ENCODE measurements around the gene CNGA2.

The CNGA2 gene

DNA sequence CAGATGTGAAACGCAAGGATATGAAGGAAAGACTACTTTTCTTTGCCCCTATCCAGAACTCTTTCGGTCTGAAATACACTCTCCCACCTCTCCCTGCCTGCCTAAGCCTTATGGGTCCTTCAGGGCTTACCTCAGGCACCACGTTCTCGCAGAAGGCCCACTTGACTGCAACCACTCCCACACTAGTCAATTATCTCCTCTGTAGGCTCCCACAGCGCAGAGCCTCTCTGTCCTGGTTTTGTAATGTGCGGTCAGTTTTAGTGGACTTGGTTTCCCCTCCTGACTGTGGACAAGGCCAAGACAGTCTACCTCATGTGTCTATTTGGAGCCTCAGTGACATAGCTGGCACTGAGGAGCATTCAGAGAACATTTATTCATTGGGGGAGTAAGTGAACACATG, 11.1 kb downstream of the CNGA2 start:
- H4K91ac ChIP-seq (ENCODE audit: low read depth, low read length, poor library complexity) = no peak overlapping the region

GRCh38 chrX:151746502-151746901, 12.0 kb downstream of the CNGA2 start:
- Histone ChIP-seq H3K79me1 (ENCODE audit: low read depth, low read length) (no peaks in the 10 kb centered on the region), H3K4me3 (ENCODE audit: low read length in 2 of 2) (no peak overlapping the region), H2BK5ac (ENCODE audit: low read length) (no peak overlapping the region), H3K9me3 (replicated peaks in 1 of 2; ENCODE audit: control insufficient read depth in 2 of 2, insufficient read depth in 1 of 2, low read depth in 1 of 2, low read length in 2 of 2) (no peaks in the 10 kb centered on the region), H3K4me2 (ENCODE audit: insufficient read depth, low read length, poor library complexity, severe bottlenecking) (no peak overlapping the region), H3K9ac (ENCODE audit: low read depth, low read length, poor library complexity) (no peak overlapping the region), H2BK15ac (ENCODE audit: low read length) (no peak overlapping the region), H4K8ac (ENCODE audit: low read depth, low read length) (no peak overlapping the region), H2BK12ac (ENCODE audit: low read length) (no peak overlapping the region), H3K4ac (ENCODE audit: low read length) (no peak overlapping the region), H2BK120ac (ENCODE audit: low read depth, low read length) (no peak overlapping the region), H3K23ac (ENCODE audit: low read depth, low read length, poor library complexity) (no peak overlapping the region), H3K14ac (ENCODE audit: low read length) (no peak overlapping the region), H3K36me3 (replicated peaks in 1 of 2; ENCODE audit: control insufficient read depth in 2 of 2, insufficient read depth in 2 of 2, low read length in 2 of 2) (no peaks in the 10 kb centered on the region), H3K18ac (ENCODE audit: low read length) (no peak overlapping the region), H2AK5ac (ENCODE audit: low read depth, low read length) (no peak overlapping the region), H3K27me3 (ENCODE audit: control insufficient read depth in 3 of 3, insufficient read depth in 3 of 3, low read depth in 1 of 3, low read length in 3 of 3) (peaks cover 0 to 15% (median 0%) of the 10 kb centered on the region in 3 experiments), H2AFZ (ENCODE audit: low read length) (no peak overlapping the region), H3K4me1 (ENCODE audit: control insufficient read depth in 2 of 2, insufficient read depth in 1 of 2, low read depth in 1 of 2, low read length in 2 of 2) (no peaks in the 10 kb centered on the region), H3K27ac (replicated peaks; ENCODE audit: low read length) (no peak overlapping the region), H4K91ac (ENCODE audit: low read depth, low read length, poor library complexity) (no peak overlapping the region)
- WGBS, 2 donors (ENCODE audit: extremely low coverage in 2 of 2, insufficient read length in 2 of 2, insufficient replicate concordance in 1 of 2) = no CpG with 5 or more reads among the region's 2 CpGs
- DNase-seq (ENCODE audit: low spot score) = no peak

More for the DNA sequence above, 11.1 kb downstream of the CNGA2 start:
- Histone ChIP-seq H3K23ac (ENCODE audit: low read depth, low read length, poor library complexity) (no peak overlapping the region), H3K27me3 (ENCODE audit: control insufficient read depth in 3 of 3, insufficient read depth in 3 of 3, low read depth in 1 of 3, low read length in 3 of 3) (peaks cover 0 to 15% (median 0%) of the 10 kb centered on the region in 3 experiments), H3K79me1 (ENCODE audit: low read depth, low read length) (no peaks in the 10 kb centered on the region), H2BK120ac (ENCODE audit: low read depth, low read length) (no peak overlapping the region), H3K4ac (ENCODE audit: low read length) (no peak overlapping the region), H3K9ac (ENCODE audit: low read depth, low read length, poor library complexity) (no peak overlapping the region), H3K4me3 (ENCODE audit: low read length in 2 of 2) (no peak overlapping the region), H3K9me3 (replicated peaks in 1 of 2; ENCODE audit: control insufficient read depth in 2 of 2, insufficient read depth in 1 of 2, low read depth in 1 of 2, low read length in 2 of 2) (no peaks in the 10 kb centered on the region), H3K14ac (ENCODE audit: low read length) (no peak overlapping the region), H2BK15ac (ENCODE audit: low read length) (no peak overlapping the region), H2AK5ac (ENCODE audit: low read depth, low read length) (no peak overlapping the region), H2AFZ (ENCODE audit: low read length) (no peak overlapping the region), H2BK12ac (ENCODE audit: low read length) (no peak overlapping the region), H3K27ac (replicated peaks; ENCODE audit: low read length) (no peak overlapping the region), H3K4me2 (ENCODE audit: insufficient read depth, low read length, poor library complexity, severe bottlenecking) (no peak overlapping the region), H3K4me1 (ENCODE audit: control insufficient read depth in 2 of 2, insufficient read depth in 1 of 2, low read depth in 1 of 2, low read length in 2 of 2) (no peaks in the 10 kb centered on the region), H3K18ac (ENCODE audit: low read length) (no peak overlapping the region), H3K36me3 (replicated peaks in 1 of 2; ENCODE audit: control insufficient read depth in 2 of 2, insufficient read depth in 2 of 2, low read length in 2 of 2) (no peaks in the 10 kb centered on the region), H2BK5ac (ENCODE audit: low read length) (no peak overlapping the region), H4K8ac (ENCODE audit: low read depth, low read length) (no peak overlapping the region)
- WGBS, 2 donors (ENCODE audit: extremely low coverage in 2 of 2, insufficient read length in 2 of 2, insufficient replicate concordance in 1 of 2) = no CpG with 5 or more reads among the region's 6 CpGs
- DNase-seq (ENCODE audit: low spot score) = no peak

- no peak for DNase-seq (ENCODE audit: low spot score)
- Histone ChIP-seq H2BK15ac (ENCODE audit: low read length) (no peak overlapping the region), H2AFZ (ENCODE audit: low read length) (no peak overlapping the region), H3K18ac (ENCODE audit: low read length) (no peak overlapping the region), H3K23ac (ENCODE audit: low read depth, low read length, poor library complexity) (no peak overlapping the region), H4K8ac (ENCODE audit: low read depth, low read length) (no peak overlapping the region), H3K4me2 (ENCODE audit: insufficient read depth, low read length, poor library complexity, severe bottlenecking) (no peak overlapping the region), H3K4me3 (ENCODE audit: low read length in 2 of 2) (no peak overlapping the region), H3K4me1 (ENCODE audit: control insufficient read depth in 2 of 2, insufficient read depth in 1 of 2, low read depth in 1 of 2, low read length in 2 of 2) (peaks cover 0 to 3% of the 10 kb centered on the region in 2 donors), H3K27me3 (ENCODE audit: control insufficient read depth in 3 of 3, insufficient read depth in 3 of 3, low read depth in 1 of 3, low read length in 3 of 3) (peaks cover 0 to 13% (median 0%) of the 10 kb centered on the region in 3 experiments), H4K91ac (ENCODE audit: low read depth, low read length, poor library complexity) (no peak overlapping the region), H2BK12ac (ENCODE audit: low read length) (no peak overlapping the region), H3K4ac (ENCODE audit: low read length) (no peak overlapping the region), H3K36me3 (replicated peaks in 1 of 2; ENCODE audit: control insufficient read depth in 2 of 2, insufficient read depth in 2 of 2, low read length in 2 of 2) (no peaks in the 10 kb centered on the region), H3K27ac (replicated peaks; ENCODE audit: low read length) (no peak overlapping the region), H2BK5ac (ENCODE audit: low read length) (no peak overlapping the region), H3K79me1 (ENCODE audit: low read depth, low read length) (no peaks in the 10 kb centered on the region), H3K9ac (ENCODE audit: low read depth, low read length, poor library complexity) (no peak overlapping the region), H3K14ac (ENCODE audit: low read length) (no peak overlapping the region), H3K9me3 (replicated peaks in 1 of 2; ENCODE audit: control insufficient read depth in 2 of 2, insufficient read depth in 1 of 2, low read depth in 1 of 2, low read length in 2 of 2) (no peaks in the 10 kb centered on the region), H2BK120ac (ENCODE audit: low read depth, low read length) (no peak overlapping the region), H2AK5ac (ENCODE audit: low read depth, low read length) (no peak overlapping the region)
- no CpG with 5 or more reads among the region's 5 CpGs for WGBS, 2 donors (ENCODE audit: extremely low coverage in 2 of 2, insufficient read length in 2 of 2, insufficient replicate concordance in 1 of 2)
These were observed 16.0 kb downstream of the CNGA2 start for GRCh38 chrX:151750511-151750910.

GRCh38 chrX:151752847-151753246, 18.3 kb downstream of the CNGA2 start:
- no peak overlapping the region for H3K23ac ChIP-seq (ENCODE audit: low read depth, low read length, poor library complexity)
- no peak overlapping the region for H2BK120ac ChIP-seq (ENCODE audit: low read depth, low read length)
- H3K4me3 ChIP-seq (ENCODE audit: low read length in 2 of 2) = no peak overlapping the region
- no peak overlapping the region for H3K18ac ChIP-seq (ENCODE audit: low read length)
- H2BK15ac ChIP-seq (ENCODE audit: low read length) = no peak overlapping the region
- no peaks in the 10 kb centered on the region for H3K9me3 ChIP-seq (replicated peaks in 1 of 2; ENCODE audit: control insufficient read depth in 2 of 2, insufficient read depth in 1 of 2, low read depth in 1 of 2, low read length in 2 of 2)
- H3K4me2 ChIP-seq (ENCODE audit: insufficient read depth, low read length, poor library complexity, severe bottlenecking) = no peak overlapping the region
- DNase-seq (ENCODE audit: low spot score) = no peak
- H3K27me3 ChIP-seq (ENCODE audit: control insufficient read depth in 3 of 3, insufficient read depth in 3 of 3, low read depth in 1 of 3, low read length in 3 of 3) = peaks cover 0 to 17% (median 0%) of the 10 kb centered on the region in 3 experiments
- H3K14ac ChIP-seq (ENCODE audit: low read length) = no peak overlapping the region
- no peak overlapping the region for H2AFZ ChIP-seq (ENCODE audit: low read length)
- no peak overlapping the region for H3K4ac ChIP-seq (ENCODE audit: low read length)
- H4K8ac ChIP-seq (ENCODE audit: low read depth, low read length) = no peak overlapping the region
- H3K4me1 ChIP-seq (ENCODE audit: control insufficient read depth in 2 of 2, insufficient read depth in 1 of 2, low read depth in 1 of 2, low read length in 2 of 2) = peaks cover 0 to 3% of the 10 kb centered on the region in 2 donors
- WGBS, 2 donors (ENCODE audit: extremely low coverage in 2 of 2, insufficient read length in 2 of 2, insufficient replicate concordance in 1 of 2) = no CpG with 5 or more reads among the region's 5 CpGs
- H2BK5ac ChIP-seq (ENCODE audit: low read length) = no peak overlapping the region
- H4K91ac ChIP-seq (ENCODE audit: low read depth, low read length, poor library complexity) = no peak overlapping the region
- H3K27ac ChIP-seq (replicated peaks; ENCODE audit: low read length) = no peak overlapping the region
- no peaks in the 10 kb centered on the region for H3K36me3 ChIP-seq (replicated peaks in 1 of 2; ENCODE audit: control insufficient read depth in 2 of 2, insufficient read depth in 2 of 2, low read length in 2 of 2)
- H3K9ac ChIP-seq (ENCODE audit: low read depth, low read length, poor library complexity) = no peak overlapping the region
- H3K79me1 ChIP-seq (ENCODE audit: low read depth, low read length) = no peaks in the 10 kb centered on the region
- no peak overlapping the region for H2AK5ac ChIP-seq (ENCODE audit: low read depth, low read length)
- H2BK12ac ChIP-seq (ENCODE audit: low read length) = no peak overlapping the region

Measured in neuronal stem cell (in vitro differentiated cells).